Activated T-cell treated with anti-CD3 and anti-CD28 coated beads, Interleukin-2, amount 50 U/mL, for 4 hours (primary cell): Measurements from ENCODE around the gene BOLA2. TPM values are rescaled to one million over a fixed set of nuclear protein-coding genes. Genes with fewer than 3 reads are reported as not detected.
"Not testable (repeated sequence)": the region's sequence is repeated elsewhere in the genome, so short reads cannot be mapped to it uniquely, and the experiment has no call there.

ENCODE experiments used
- ATAC-seq, 2 donors: fragments of 200-7000 bp; cut with Tn5 transposase; one replicate each; pipeline ENCODE4 v1.10.0; 2021
- DNase-seq: peaks from one replicate; pipeline ENCODE4 v3.0.0-alpha.2; 2020
- H3K27me3 Mint-ChIP-seq: one replicate; pipeline ENCODE4 v1.8.0; 2021; ENCODE audit warnings: low read depth, mixed read lengths
- H3K36me3 Mint-ChIP-seq: one replicate; pipeline ENCODE4 v1.8.0; 2022; ENCODE audit warnings: mixed read lengths; ENCODE audit not compliant: insufficient read depth
- H3K4me1 Mint-ChIP-seq: one replicate; pipeline ENCODE4 v1.8.0; 2021; ENCODE audit warnings: low read depth, mixed read lengths
- H3K4me3 Mint-ChIP-seq: one replicate; pipeline ENCODE4 v1.8.0; 2021; ENCODE audit warnings: mild to moderate bottlenecking, moderate library complexity, mixed read lengths
- H3K9me3 Mint-ChIP-seq: one replicate; pipeline ENCODE4 v1.8.0; 2021; ENCODE audit warnings: mixed read lengths
- total RNA-seq, 3 donors: library from RNA; stranded (reverse); gene quantifications; one replicate each; pipeline ENCODE4 v1.2.1, GENCODE V29; 2021

BOLA2 gene
- 10 to 100 TPM; 12.4 to 15.4 (median 13.4) TPM for total RNA-seq

DNA sequence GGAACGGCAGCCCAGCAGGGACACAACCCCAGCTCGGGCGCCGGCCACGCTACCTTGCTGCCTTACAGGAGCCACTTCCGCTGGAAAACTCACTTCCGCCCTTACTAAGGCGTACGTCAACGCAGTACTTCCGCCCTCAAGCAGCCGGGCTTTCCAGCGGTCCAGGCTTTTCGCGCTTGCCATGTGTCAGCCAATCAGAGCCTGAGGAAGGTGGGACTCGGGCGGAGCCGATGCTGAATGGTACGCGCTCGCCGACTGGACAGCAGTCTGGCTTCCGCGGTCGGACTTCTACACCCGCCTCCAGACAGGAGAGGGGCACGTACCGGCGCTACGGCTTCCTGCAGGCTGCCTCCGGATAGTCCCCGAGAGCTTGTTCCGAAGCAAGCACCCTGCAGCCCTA is at the start of gene BOLA2, which contains the start of gene SLX1B:
TSS of gene BOLA2 (minus strand) at position 83 of the 400 bp plus-strand sequence. CDS start 98 bp downstream, outside the sequence.
TSS of gene SLX1B (plus strand) at position 265 of the 400 bp plus-strand sequence.
- H3K4me3 Mint-ChIP-seq, DNase-seq: not testable (repeated sequence)
- peak; percentile 89 to 91 for ATAC-seq

GRCh38 chr16:29482276-29482675 is 28.1 kb upstream of the BOLA2 start:
- H3K36me3 Mint-ChIP-seq, H3K4me1 Mint-ChIP-seq, H3K27me3 Mint-ChIP-seq, H3K9me3 Mint-ChIP-seq, H3K4me3 Mint-ChIP-seq, ATAC-seq, DNase-seq: not testable (repeated sequence)

More for the DNA sequence above, at the start of gene BOLA2, which contains the start of gene SLX1B:
- H3K4me1 Mint-ChIP-seq, H3K36me3 Mint-ChIP-seq, H3K9me3 Mint-ChIP-seq, H3K27me3 Mint-ChIP-seq: not testable (repeated sequence)

- ATAC-seq, result peak in 1 of 2 donors; percentile 38
- not testable (repeated sequence) for H3K27me3 Mint-ChIP-seq, DNase-seq, H3K9me3 Mint-ChIP-seq, H3K4me1 Mint-ChIP-seq, H3K36me3 Mint-ChIP-seq, H3K4me3 Mint-ChIP-seq
Measured at GRCh38 chr16:29472065-29472464, 17.9 kb upstream of the BOLA2 start.

DNA sequence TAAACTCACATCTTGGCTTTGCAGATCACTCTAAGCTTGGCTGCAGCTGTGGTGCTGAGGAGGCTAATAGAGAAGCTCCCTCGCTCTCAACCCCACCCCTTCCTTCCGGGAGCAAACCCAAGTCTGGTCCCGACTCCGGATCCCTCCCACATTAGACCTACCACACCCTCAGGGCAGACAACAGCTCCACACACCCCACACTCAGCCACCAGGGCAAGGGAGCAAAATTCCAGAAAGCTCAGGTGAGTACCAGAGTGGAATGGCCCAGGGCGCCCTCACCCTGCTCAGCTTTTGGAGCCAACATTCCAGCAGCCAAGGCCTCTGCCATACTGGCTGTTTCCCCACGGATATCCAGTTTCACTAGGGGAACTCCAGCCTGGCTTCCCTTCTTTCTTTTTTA is 15.5 kb upstream of the BOLA2 start:
- H3K4me3 Mint-ChIP-seq, H3K4me1 Mint-ChIP-seq, H3K27me3 Mint-ChIP-seq, H3K36me3 Mint-ChIP-seq, H3K9me3 Mint-ChIP-seq: not testable (repeated sequence)
- peak; percentile 31 for DNase-seq
- peak; percentile 33 to 46 for ATAC-seq

- ATAC-seq, result peak; percentile 20
- H3K36me3 Mint-ChIP-seq, DNase-seq, H3K9me3 Mint-ChIP-seq, H3K4me1 Mint-ChIP-seq, H3K27me3 Mint-ChIP-seq, H3K4me3 Mint-ChIP-seq: not testable (repeated sequence)
Measured at GRCh38 chr16:29467654-29468366, 13.7 kb upstream of the BOLA2 start.

DNA sequence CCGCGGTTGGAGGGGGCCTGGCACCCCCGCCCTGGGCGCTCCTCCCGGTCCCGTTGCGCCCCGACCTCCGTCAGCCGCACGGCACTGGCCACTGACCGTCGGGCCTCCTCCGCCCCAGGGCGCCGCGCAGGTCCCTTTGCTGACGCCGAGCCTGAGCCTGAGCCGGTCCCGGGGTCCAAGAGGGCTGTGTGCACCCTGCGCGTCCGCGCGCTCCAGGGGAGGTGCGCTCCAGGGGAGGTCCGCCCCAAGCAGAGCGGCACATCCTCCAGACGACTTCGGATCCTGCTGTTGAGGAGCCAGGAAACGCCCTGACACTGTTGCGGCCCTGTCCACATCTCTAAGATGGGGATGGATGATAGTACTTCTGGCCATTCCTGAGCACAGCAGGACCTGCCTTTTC is 12.8 kb upstream of the BOLA2 start:
- DNase-seq, result not testable (repeated sequence)

GRCh38 chr16:29465985-29466824 is 12.1 kb upstream of the BOLA2 start:
- not testable (repeated sequence) for H3K4me1 Mint-ChIP-seq, H3K4me3 Mint-ChIP-seq, H3K9me3 Mint-ChIP-seq, H3K27me3 Mint-ChIP-seq, DNase-seq, H3K36me3 Mint-ChIP-seq
- ATAC-seq, result peak; percentile 71 to 72

More for the DNA sequence above, 12.8 kb upstream of the BOLA2 start:
- not testable (repeated sequence) for H3K9me3 Mint-ChIP-seq, H3K36me3 Mint-ChIP-seq, H3K4me3 Mint-ChIP-seq, H3K4me1 Mint-ChIP-seq, H3K27me3 Mint-ChIP-seq
- peak; percentile 66 to 78 for ATAC-seq

GRCh38 chr16:29460647-29461030 is 6.5 kb upstream of the BOLA2 start:
- H3K4me3 Mint-ChIP-seq, H3K9me3 Mint-ChIP-seq, ATAC-seq, H3K36me3 Mint-ChIP-seq, DNase-seq, H3K27me3 Mint-ChIP-seq, H3K4me1 Mint-ChIP-seq: not testable (repeated sequence)

DNA sequence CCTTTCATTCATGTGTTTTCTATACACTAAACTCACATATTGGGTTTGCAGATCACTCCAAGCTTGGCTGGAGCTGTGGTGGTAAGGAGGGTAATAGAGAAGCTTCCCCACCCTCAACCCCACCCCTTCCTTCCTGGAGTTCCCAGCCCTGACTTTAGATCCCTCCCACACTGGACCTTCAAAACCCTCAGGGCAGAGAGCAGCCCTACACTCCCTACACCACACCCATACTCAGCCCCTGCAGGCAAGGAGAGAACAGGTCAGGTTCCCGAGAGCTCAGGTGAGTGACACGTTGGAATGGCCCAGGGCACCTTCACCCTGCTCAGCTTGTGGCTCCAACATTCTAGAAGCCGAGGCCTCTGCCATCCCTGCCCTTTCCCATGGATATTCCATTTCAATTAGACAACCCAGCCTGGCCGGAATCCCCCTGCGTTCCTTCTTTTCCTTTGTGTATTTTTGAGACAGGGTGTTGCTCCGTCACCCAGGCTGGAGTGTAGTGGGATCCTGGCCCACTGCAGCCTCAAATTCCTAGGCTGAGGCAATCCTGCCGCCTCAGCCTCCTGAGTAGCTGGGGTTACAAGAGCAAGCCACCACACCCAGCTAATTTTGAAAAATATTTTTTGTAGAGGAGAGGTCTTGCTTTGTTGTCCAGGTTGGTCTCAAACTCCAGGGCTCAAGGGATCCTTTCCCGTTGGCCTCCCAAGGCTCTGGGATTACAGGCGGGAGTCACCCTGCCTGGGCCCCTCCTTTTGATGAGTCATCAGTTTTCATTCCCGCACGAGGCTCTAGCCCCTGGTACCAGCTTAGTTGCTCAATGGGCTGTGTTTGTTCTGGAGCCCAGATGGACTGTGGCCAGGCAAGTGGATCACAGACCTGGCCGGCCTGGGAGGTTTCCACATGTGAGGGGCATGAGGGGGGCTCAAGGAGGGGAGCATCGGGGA is 5.8 kb upstream of the BOLA2 start, which contains the start of gene SULT1A4:
TSS of gene SULT1A4 (plus strand) at position 208 of the 941 bp plus-strand sequence. CDS start 1,473 bp downstream, outside the sequence.
- H3K4me1 Mint-ChIP-seq, H3K9me3 Mint-ChIP-seq, H3K36me3 Mint-ChIP-seq, H3K4me3 Mint-ChIP-seq, ATAC-seq, DNase-seq, H3K27me3 Mint-ChIP-seq: not testable (repeated sequence)

DNA sequence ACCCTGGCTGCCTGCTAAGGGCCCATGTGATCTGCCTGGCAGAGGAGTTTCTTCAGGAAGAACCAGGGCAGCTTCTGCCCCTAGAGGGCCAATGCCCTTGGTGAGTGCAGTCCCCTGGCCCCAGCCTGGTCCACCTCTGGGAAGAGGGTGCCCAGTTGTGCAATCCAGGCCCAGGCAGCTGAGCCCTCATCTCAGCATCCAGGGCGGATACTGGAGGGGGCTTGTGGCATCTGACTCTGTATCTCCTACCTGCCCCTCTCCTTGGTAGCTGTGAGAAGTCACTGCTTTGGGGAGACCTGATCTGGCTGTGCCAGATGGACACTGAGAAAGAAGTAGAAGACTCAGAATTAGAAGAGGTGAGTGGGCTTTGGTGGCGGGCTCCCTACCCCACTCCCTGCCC is 3.5 kb upstream of the BOLA2 start:
- not testable (repeated sequence) for H3K27me3 Mint-ChIP-seq, ATAC-seq, DNase-seq

GRCh38 chr16:29454828-29455227 is 677 bp upstream of the BOLA2 start:
- DNase-seq, H3K4me1 Mint-ChIP-seq, H3K4me3 Mint-ChIP-seq, H3K27me3 Mint-ChIP-seq, H3K36me3 Mint-ChIP-seq, H3K9me3 Mint-ChIP-seq: not testable (repeated sequence)
- ATAC-seq, result peak; percentile 81 to 82

More for the DNA sequence above, 3.5 kb upstream of the BOLA2 start:
- not testable (repeated sequence) for H3K4me1 Mint-ChIP-seq, H3K4me3 Mint-ChIP-seq, H3K36me3 Mint-ChIP-seq, H3K9me3 Mint-ChIP-seq

GRCh38 chr16:29453754-29454153 is 397 bp downstream of the BOLA2 start:
- H3K4me3 Mint-ChIP-seq, DNase-seq, H3K9me3 Mint-ChIP-seq, H3K4me1 Mint-ChIP-seq, H3K27me3 Mint-ChIP-seq, H3K36me3 Mint-ChIP-seq: not testable (repeated sequence)
- peak; percentile 17 to 26 for ATAC-seq

DNA sequence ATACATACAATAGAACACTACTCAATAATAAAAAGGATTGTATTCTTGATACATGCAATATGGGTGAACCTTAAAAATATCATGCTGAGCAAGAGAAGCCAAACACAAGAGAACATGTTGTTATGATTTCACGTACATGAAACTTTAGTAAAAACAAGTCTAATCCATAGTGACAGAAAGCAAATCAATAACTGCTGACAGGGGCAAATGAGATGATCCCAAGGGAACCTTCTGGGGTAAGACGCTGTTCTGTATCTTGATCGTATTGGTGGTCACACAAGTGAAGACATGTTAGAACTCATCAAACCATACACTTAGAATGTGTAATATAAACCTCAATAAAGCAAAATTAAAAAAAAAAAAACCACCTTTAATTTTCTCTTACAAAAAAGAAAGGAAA is 28.8 kb downstream of the BOLA2 start:
- not testable (repeated sequence) for H3K4me3 Mint-ChIP-seq, H3K36me3 Mint-ChIP-seq, H3K27me3 Mint-ChIP-seq, H3K4me1 Mint-ChIP-seq, DNase-seq, H3K9me3 Mint-ChIP-seq, ATAC-seq

DNA sequence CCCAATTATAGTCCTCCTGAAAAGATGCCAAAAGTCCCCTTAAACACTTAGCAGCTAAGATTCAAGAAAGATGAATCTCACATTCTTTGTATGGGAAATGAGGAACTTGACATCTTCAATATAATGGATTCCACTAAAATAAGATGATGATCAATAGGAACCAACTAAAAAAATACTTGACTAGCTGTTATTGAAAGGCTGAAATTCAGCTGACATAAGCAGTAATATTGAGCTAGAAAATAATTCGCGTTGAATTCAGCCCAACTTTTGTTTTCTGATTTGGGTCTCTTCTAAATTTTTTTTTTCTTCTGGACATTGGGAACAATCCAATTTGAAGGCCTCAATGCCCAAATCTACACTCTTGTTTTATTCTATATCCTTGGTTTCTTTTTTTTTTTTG is 30.6 kb downstream of the BOLA2 start:
- not testable (repeated sequence) for H3K9me3 Mint-ChIP-seq, DNase-seq, H3K36me3 Mint-ChIP-seq, H3K4me3 Mint-ChIP-seq, H3K27me3 Mint-ChIP-seq, ATAC-seq, H3K4me1 Mint-ChIP-seq
